MG63 (cell line): ENCODE data around the gene KRTAP9-7. TPM values are rescaled to one million over a fixed set of nuclear protein-coding genes. Genes with fewer than 3 reads are reported as not detected.
"Not testable (repeated sequence)": the region's sequence is repeated elsewhere in the genome, so short reads cannot be mapped to it uniquely, and the experiment has no call there.

Source experiments
- DNase-seq: peaks from one replicate; pipeline ENCODE4 v3.0.0-alpha.2; 2020
- H3K27me3 ChIP-seq: fragments of 250-450 bp; sonication (Bioruptor Pico); 2 replicates; pipeline ENCODE4 v1.5.1; 2020; ENCODE audit warnings: mild to moderate bottlenecking, moderate library complexity
- H3K36me3 ChIP-seq: fragments of 250-450 bp; sonication (Bioruptor Pico); 2 replicates; pipeline ENCODE4 v1.5.1; 2020; ENCODE audit warnings: mild to moderate bottlenecking, moderate library complexity
- H3K4me3 ChIP-seq: fragments of 250-450 bp; sonication (Bioruptor Pico); 2 replicates; pipeline ENCODE4 v1.5.1; 2020; ENCODE audit warnings: mild to moderate bottlenecking, moderate library complexity
- H3K9me3 ChIP-seq: fragments of 250-450 bp; sonication (Bioruptor Pico); 2 replicates; pipeline ENCODE4 v1.5.1; 2020; ENCODE audit warnings: mild to moderate bottlenecking, moderate library complexity
- total RNA-seq: library from RNA; depleted of rRNA; stranded (reverse); fragments of >200 nt; shearing (Covaris generic); gene quantifications from 2 replicates; pipeline ENCODE4 v1.2.3, GENCODE V29; 2014; ENCODE audit warnings: low replicate concordance; rRNA removed

The KRTAP9-7 gene
- not detected in 2 replicates for total RNA-seq

DNA sequence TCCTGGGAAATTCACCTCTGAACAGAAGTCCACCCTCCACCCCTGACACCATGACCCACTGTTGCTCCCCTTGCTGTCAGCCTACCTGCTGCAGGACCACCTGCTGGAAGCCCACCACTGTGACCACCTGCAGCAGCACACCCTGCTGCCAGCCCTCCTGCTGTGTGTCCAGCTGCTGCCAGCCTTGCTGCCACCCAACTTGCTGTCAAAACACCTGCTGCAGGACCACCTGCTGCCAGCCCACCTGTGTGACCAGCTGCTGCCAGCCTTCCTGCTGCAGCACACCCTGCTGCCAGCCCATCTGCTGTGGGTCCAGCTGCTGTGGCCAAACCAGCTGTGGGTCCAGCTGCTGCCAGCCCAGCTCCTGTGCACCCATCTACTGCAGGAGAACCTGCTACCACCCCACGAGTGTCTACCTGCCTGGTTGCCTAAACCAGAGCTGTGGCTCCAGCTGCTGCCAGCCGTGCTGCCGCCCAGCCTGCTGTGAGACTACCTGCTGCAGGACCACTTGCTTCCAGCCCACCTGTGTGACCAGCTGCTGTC, at the start of gene KRTAP9-7:
TSS of gene KRTAP9-7 (plus strand) at position 51 of the 543 bp plus-strand sequence. CDS start at position 51, 0 bp downstream.
- H3K4me3 ChIP-seq, H3K27me3 ChIP-seq, H3K9me3 ChIP-seq, H3K36me3 ChIP-seq, DNase-seq: not testable (repeated sequence)

GRCh38 chr17:41226051-41226450, 49.4 kb upstream of the KRTAP9-7 start:
- Histone ChIP-seq H3K4me3 (no peak overlapping the region), H3K27me3 (no peaks in the 10 kb centered on the region), H3K9me3 (no peaks in the 10 kb centered on the region; the same call in 1 of the 2 replicates), H3K36me3 (no peaks in the 10 kb centered on the region)
- DNase-seq, result no peak

DNA sequence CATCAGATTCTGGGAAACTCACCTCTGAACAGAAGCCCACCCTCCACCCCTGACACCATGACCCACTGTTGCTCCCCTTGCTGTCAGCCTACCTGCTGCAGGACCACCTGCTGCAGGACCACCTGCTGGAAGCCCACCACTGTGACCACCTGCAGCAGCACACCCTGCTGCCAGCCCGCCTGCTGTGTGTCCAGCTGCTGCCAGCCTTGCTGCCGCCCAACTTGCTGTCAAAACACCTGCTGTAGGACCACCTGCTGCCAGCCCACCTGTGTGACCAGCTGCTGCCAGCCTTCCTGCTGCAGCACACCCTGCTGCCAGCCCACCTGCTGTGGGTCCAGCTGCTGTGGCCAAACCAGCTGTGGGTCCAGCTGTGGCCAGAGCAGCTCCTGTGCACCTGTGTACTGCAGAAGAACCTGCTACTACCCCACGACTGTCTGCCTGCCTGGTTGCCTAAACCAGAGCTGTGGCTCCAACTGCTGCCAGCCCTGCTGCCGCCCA, 48.9 kb upstream of the KRTAP9-7 start, which contains the start of gene KRTAP9-2:
TSS of gene KRTAP9-2 (plus strand) at position 51 of the 498 bp plus-strand sequence. CDS start at position 58, 7 bp downstream.
- not testable (repeated sequence) for H3K9me3 ChIP-seq, H3K27me3 ChIP-seq, DNase-seq, H3K36me3 ChIP-seq, H3K4me3 ChIP-seq

GRCh38 chr17:41230094-41230493, 45.4 kb upstream of the KRTAP9-7 start:
- H3K9me3 ChIP-seq, result no peaks in the 10 kb centered on the region; the same call in 1 of the 2 replicates
- H3K4me3 ChIP-seq, result no peak overlapping the region
- H3K27me3 ChIP-seq, result no peaks in the 10 kb centered on the region
- DNase-seq, result no peak
- no peaks in the 10 kb centered on the region for H3K36me3 ChIP-seq

GRCh38 chr17:41231731-41232130, 43.8 kb upstream of the KRTAP9-7 start:
- Histone ChIP-seq H3K9me3 (no peaks in the 10 kb centered on the region), H3K4me3 (no peak overlapping the region), H3K36me3 (no peaks in the 10 kb centered on the region), H3K27me3 (no peaks in the 10 kb centered on the region)
- no peak for DNase-seq

DNA sequence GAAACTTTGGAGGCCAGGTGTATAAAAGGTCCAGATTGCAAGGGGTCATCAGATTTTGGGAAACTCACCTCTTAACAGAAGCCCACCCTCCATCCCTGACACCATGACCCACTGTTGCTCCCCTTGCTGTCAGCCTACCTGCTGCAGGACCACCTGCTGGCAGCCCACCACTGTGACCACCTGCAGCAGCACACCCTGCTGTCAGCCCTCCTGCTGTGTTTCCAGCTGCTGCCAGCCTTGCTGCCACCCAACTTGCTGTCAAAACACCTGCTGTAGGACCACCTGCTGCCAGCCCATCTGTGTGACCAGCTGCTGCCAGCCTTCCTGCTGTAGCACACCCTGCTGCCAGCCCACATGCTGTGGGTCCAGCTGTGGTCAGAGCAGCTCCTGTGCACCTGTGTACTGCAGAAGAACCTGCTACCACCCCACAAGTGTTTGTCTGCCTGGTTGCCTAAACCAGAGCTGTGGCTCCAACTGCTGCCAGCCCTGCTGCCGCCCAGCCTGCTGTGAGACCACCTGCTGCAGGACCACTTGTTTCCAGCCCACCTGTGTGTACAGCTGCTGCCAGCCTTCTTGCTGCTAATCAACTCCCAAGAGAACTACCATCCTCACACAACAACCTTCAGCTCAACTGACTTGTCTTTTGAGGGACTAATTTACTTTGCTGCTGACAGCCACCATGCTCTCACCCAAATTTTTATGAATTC, 42.9 kb upstream of the KRTAP9-7 start, which contains the start of gene KRTAP9-3:
TSS of gene KRTAP9-3 (plus strand) at position 51 of the 707 bp plus-strand sequence. CDS start at position 104, 53 bp downstream.
- not testable (repeated sequence) for DNase-seq, H3K27me3 ChIP-seq

DNA sequence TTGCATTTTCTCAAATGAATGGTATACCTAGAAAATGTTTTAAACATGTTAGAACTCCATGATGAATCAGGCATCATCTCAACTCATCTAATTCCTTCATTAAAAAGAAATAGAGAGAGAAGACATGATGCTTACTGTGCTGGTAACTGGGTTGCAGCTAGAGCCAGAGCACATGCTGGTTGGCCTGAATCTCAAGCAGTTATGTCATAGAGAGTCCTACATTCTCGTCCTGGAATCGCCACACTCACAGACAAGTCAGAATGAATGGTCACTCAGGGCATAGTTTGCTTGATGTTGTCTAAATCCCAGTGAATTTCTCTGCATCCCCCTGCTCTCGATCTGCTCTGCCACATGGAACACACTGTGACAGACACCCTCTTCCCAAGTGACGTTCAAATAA, 38.4 kb upstream of the KRTAP9-7 start:
- not testable (repeated sequence) for DNase-seq, H3K9me3 ChIP-seq

More for the DNA sequence above, 42.9 kb upstream of the KRTAP9-7 start, which contains the start of gene KRTAP9-3:
- not testable (repeated sequence) for H3K36me3 ChIP-seq, H3K9me3 ChIP-seq, H3K4me3 ChIP-seq

GRCh38 chr17:41237949-41238437, 37.5 kb upstream of the KRTAP9-7 start, which contains the start of gene KRTAP9-8:
Gene KRTAP9-8 (plus strand): TSS chr17:41237999. CDS start chr17:41238052, 53 bp downstream.
- not testable (repeated sequence) for H3K36me3 ChIP-seq, DNase-seq, H3K4me3 ChIP-seq, H3K9me3 ChIP-seq, H3K27me3 ChIP-seq

More for the DNA sequence above, 38.4 kb upstream of the KRTAP9-7 start:
- not testable (repeated sequence) for H3K4me3 ChIP-seq, H3K27me3 ChIP-seq, H3K36me3 ChIP-seq

DNA sequence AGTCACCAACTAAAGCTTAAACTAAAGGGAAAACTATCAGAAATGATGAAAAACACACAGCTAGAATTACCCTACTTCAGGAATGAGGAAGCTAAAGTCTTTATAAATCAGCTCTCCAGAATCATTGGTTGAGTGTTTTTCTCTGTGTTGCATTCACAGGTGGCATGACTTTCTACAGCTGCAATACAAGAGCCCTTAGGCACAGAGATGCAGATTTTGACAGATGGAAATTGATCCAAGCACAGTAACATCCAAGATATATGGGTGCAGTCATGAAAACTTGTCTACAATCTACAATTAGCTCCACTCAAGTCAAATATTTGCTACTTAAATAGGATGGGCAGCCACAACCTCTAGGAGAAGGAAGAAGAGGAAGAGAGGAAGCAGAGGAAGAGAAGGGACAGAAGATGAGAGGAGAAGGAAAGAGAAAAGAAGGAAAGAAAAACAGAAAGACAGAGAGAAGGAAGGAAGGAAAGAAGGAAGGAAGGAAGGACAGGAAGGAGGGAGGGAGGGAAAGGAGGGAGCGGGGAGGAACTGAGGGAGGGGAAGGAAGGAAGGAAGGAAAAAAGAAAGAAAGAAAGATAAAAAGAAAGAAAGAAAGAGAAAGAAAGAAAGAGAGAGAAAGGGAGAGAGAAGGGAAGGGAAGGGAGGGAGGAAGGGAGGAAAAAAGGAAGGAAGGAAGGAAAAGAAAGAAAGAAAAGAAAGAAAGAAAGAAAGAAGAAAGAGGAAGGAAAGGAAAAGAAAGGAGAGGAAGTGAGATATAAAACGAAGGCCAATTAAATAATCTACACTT, 28.3 kb upstream of the KRTAP9-7 start:
- H3K36me3 ChIP-seq, H3K27me3 ChIP-seq, H3K9me3 ChIP-seq, H3K4me3 ChIP-seq, DNase-seq: not testable (repeated sequence)

- not testable (repeated sequence) for H3K27me3 ChIP-seq, DNase-seq, H3K9me3 ChIP-seq, H3K36me3 ChIP-seq, H3K4me3 ChIP-seq
Measured at GRCh38 chr17:41249637-41250240, 25.8 kb upstream of the KRTAP9-7 start, which contains the start of gene KRTAP9-4. Gene KRTAP9-4 (plus strand): TSS chr17:41249687. CDS start chr17:41249721, 34 bp downstream.

GRCh38 chr17:41251261-41251660, 24.2 kb upstream of the KRTAP9-7 start:
- Histone ChIP-seq H3K27me3 (no peaks in the 10 kb centered on the region), H3K9me3 (no peaks in the 10 kb centered on the region), H3K4me3 (no peak overlapping the region), H3K36me3 (no peaks in the 10 kb centered on the region)
- no peak for DNase-seq

DNA sequence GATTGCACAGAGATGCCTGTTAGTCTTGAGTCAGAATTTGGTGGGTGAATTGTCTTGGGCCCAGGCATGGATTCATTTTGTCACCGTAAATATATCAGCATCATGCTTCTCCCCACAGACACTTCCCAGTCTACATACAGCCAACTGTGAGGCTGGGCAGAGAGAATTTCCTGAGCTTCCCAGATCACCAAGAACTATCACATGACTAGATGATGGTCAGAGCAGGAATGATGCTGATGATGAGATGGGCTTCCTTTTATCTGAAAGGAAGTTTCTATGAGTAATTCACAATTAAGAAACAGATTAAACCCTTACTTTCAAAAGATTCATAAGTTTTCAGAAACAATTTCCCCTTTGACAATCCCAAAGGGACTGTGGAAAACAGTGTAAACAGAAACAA, 20.6 kb upstream of the KRTAP9-7 start:
- Histone ChIP-seq H3K4me3 (no peak overlapping the region), H3K9me3 (no peaks in the 10 kb centered on the region), H3K36me3 (no peaks in the 10 kb centered on the region), H3K27me3 (no peaks in the 10 kb centered on the region)
- DNase-seq, result no peak

GRCh38 chr17:41255381-41256290, 19.9 kb upstream of the KRTAP9-7 start, which contains the start of gene KRTAP9-9:
Gene KRTAP9-9 (plus strand): TSS chr17:41255384.
- H3K9me3 ChIP-seq, H3K36me3 ChIP-seq, H3K27me3 ChIP-seq, DNase-seq, H3K4me3 ChIP-seq: not testable (repeated sequence)

DNA sequence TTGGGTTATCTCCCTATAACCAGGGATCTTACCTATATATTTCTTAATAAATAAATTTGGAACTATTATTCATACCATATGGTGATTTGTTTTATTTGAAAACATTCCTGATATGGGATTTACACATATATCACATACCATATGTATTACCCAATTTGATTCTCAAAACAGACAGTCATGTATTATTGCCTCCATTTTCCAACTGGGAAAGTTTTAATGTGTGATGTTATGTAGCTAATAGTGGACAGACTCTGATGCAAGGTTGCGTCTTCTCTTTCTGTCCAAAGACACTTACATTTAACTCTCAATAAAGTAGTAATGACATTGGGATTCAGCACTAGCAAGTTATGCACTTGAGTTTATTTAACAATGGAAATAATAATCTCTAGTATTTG, 19.2 kb upstream of the KRTAP9-7 start:
- Histone ChIP-seq H3K4me3 (no peak overlapping the region), H3K36me3 (no peaks in the 10 kb centered on the region), H3K9me3 (no peaks in the 10 kb centered on the region), H3K27me3 (no peaks in the 10 kb centered on the region)
- DNase-seq, result no peak

DNA sequence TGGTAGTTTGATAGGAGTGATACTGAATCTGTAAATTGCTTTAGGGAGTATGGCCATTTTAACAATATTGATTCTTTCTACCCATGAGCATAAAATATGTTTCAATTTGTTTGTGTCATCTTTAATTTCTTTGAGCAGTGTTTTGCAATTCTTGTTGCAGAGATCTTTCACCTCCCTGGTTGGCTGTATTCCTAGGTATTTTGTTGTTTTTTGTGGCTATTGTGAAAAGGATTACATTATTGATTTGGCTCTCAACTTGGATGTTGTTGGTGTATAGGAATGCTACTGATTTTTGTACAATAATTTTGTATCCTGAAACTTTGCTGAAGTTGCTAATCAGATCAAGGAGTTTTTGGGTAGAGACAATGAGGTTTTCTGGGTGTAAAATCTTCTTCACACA, 17.1 kb upstream of the KRTAP9-7 start:
- H3K36me3 ChIP-seq, result no peaks in the 10 kb centered on the region
- H3K9me3 ChIP-seq, result no peaks in the 10 kb centered on the region
- no peaks in the 10 kb centered on the region for H3K27me3 ChIP-seq
- H3K4me3 ChIP-seq, result no peak overlapping the region
- DNase-seq, result no peak
